Umbilical cord (tissue), 2 donors: ENCODE measurements around the gene SLC34A1. TPM values are rescaled to one million over a fixed set of nuclear protein-coding genes. Genes with fewer than 3 reads are reported as not detected.
"Not testable (repeated sequence)": the region's sequence is repeated elsewhere in the genome, so short reads cannot be mapped to it uniquely, and the experiment has no call there.

ENCODE experiments used
- DNase-seq: peaks from one replicate; pipeline ENCODE4 v3.0.0-alpha.2; 2015; ENCODE audit warnings: low spot score
- total RNA-seq: library from RNA; depleted of rRNA; stranded (reverse); fragments of >200 nt; gene quantifications from one replicate; pipeline ENCODE4 v1.2.3, GENCODE V29; 2014; ENCODE audit warnings: low replicate concordance; ENCODE audit not compliant: insufficient read depth

Gene SLC34A1
- total RNA-seq, 1 donor from 2014 or later = 2.2 TPM

- DNase-seq = no peak
Observed at GRCh38 chr5:177367981-177368868, 16.0 kb upstream of the SLC34A1 start.

GRCh38 chr5:177368869-177369644 lies 15.2 kb upstream of the SLC34A1 start:
- no peak for DNase-seq

GRCh38 chr5:177369645-177370440 lies 14.4 kb upstream of the SLC34A1 start:
- no peak for DNase-seq

- DNase-seq = peak; percentile 79
Observed at GRCh38 chr5:177370488-177371119, 13.6 kb upstream of the SLC34A1 start.

GRCh38 chr5:177371120-177372033 lies 12.9 kb upstream of the SLC34A1 start:
- DNase-seq = no peak

- DNase-seq = no peak
Observed at GRCh38 chr5:177372034-177372896, 12.0 kb upstream of the SLC34A1 start.

GRCh38 chr5:177372910-177373309 lies 11.3 kb upstream of the SLC34A1 start:
- no peak for DNase-seq

GRCh38 chr5:177373806-177374205 lies 10.4 kb upstream of the SLC34A1 start:
- no peak for DNase-seq

GRCh38 chr5:177374211-177374610 lies 10.0 kb upstream of the SLC34A1 start:
- peak; percentile 40 for DNase-seq

- not testable (repeated sequence) for DNase-seq
Observed at GRCh38 chr5:177375516-177375915, 8.7 kb upstream of the SLC34A1 start.

- DNase-seq = no peak
Observed at GRCh38 chr5:177376107-177376506, 8.1 kb upstream of the SLC34A1 start.

GRCh38 chr5:177377851-177378776 lies 6.1 kb upstream of the SLC34A1 start:
- DNase-seq = no peak

GRCh38 chr5:177378884-177379883 lies 5.0 kb upstream of the SLC34A1 start:
- DNase-seq = peak; percentile 70

- DNase-seq = no peak
Observed at GRCh38 chr5:177380805-177381126, 3.5 kb upstream of the SLC34A1 start.

GRCh38 chr5:177382423-177383029 lies 1.7 kb upstream of the SLC34A1 start:
- DNase-seq = no peak

GRCh38 chr5:177383181-177383580 lies 1.1 kb upstream of the SLC34A1 start:
- DNase-seq = no peak

- DNase-seq = no peak
Observed at GRCh38 chr5:177385720-177386119, 1.5 kb downstream of the SLC34A1 start.
